Skeletal muscle tissue (tissue), 4 donors: ENCODE data around the gene FOXF1. TPM values are rescaled to one million over a fixed set of nuclear protein-coding genes. Genes with fewer than 3 reads are reported as not detected.

Source experiments
- H3K27ac ChIP-seq: one replicate; pipeline ENCODE4 v1.7.0; 2013; ENCODE audit warnings: mild to moderate bottlenecking, low read depth, low read length, inconsistent platforms
- H3K27me3 ChIP-seq, 3 donors: one replicate each; pipeline ENCODE4 v1.7.0; 2013; ENCODE audit warnings: low read length in 3 of 3; ENCODE audit not compliant: control insufficient read depth in 3 of 3, insufficient read depth in 3 of 3
- H3K36me3 ChIP-seq, 3 donors: one replicate each; pipeline ENCODE4 v1.7.0; 2013; ENCODE audit warnings: low read length in 3 of 3; ENCODE audit not compliant: control insufficient read depth in 3 of 3, insufficient read depth in 3 of 3
- H3K4me1 ChIP-seq, 3 donors: one replicate each; pipeline ENCODE4 v1.7.0; 2013; ENCODE audit warnings: low read length in 3 of 3, mild to moderate bottlenecking in 3 of 3; ENCODE audit not compliant: control insufficient read depth in 3 of 3, insufficient read depth in 3 of 3
- H3K4me3 ChIP-seq, 3 donors: one replicate each; pipeline ENCODE4 v1.7.0; 2013; ENCODE audit warnings: low read length in 3 of 3
- H3K9ac ChIP-seq, 3 donors: one replicate each; pipeline ENCODE4 v1.7.0; 2013; ENCODE audit warnings: low read length in 3 of 3, mild to moderate bottlenecking in 3 of 3, moderate library complexity in 2 of 3, low read depth in 1 of 3
- H3K9me3 ChIP-seq, 3 donors: one replicate each; pipeline ENCODE4 v1.7.0; 2013; ENCODE audit warnings: low read length in 3 of 3; ENCODE audit not compliant: control insufficient read depth in 3 of 3
- total RNA-seq: library from RNA; depleted of rRNA; stranded (reverse); fragments of >200 nt; gene quantifications from one replicate; pipeline ENCODE4 v1.2.3, GENCODE V29; 2014
- donor health status: Osteomylitis.

Gene FOXF1
- total RNA-seq, 1 donor from 2014 or later = not detected

GRCh38 chr16:86516623-86517003 lies 6.3 kb downstream of the FOXF1 start:
- Histone ChIP-seq H3K27me3 (peaks cover 92 to 97% (median 93%) of the 10 kb centered on the region in 3 donors), H3K4me3 (no peak overlapping the region), H3K9ac (no peak overlapping the region), H3K4me1 (peaks cover 5 to 18% (median 17%) of the 10 kb centered on the region in 3 donors), H3K9me3 (no peaks in the 10 kb centered on the region), H3K27ac (no peak overlapping the region), H3K36me3 (no peaks in the 10 kb centered on the region)

- peaks cover 92 to 97% (median 94%) of the 10 kb centered on the region in 3 donors for H3K27me3 ChIP-seq
- H3K9ac ChIP-seq = no peak overlapping the region
- H3K4me3 ChIP-seq = no peak overlapping the region
- no peaks in the 10 kb centered on the region for H3K36me3 ChIP-seq
- H3K4me1 ChIP-seq = peaks cover 5 to 18% (median 16%) of the 10 kb centered on the region in 3 donors
- no peak overlapping the region for H3K27ac ChIP-seq
- no peaks in the 10 kb centered on the region for H3K9me3 ChIP-seq
These were observed 6.7 kb downstream of the FOXF1 start for GRCh38 chr16:86517033-86517432.

- no peaks in the 10 kb centered on the region for H3K9me3 ChIP-seq
- H3K4me1 ChIP-seq = peaks cover 5 to 18% (median 16%) of the 10 kb centered on the region in 3 donors
- no peak overlapping the region for H3K9ac ChIP-seq
- H3K4me3 ChIP-seq = no peak overlapping the region
- H3K27ac ChIP-seq = no peak overlapping the region
- peaks cover 93 to 97% (median 94%) of the 10 kb centered on the region in 3 donors for H3K27me3 ChIP-seq
- no peaks in the 10 kb centered on the region for H3K36me3 ChIP-seq
These were observed 7.4 kb downstream of the FOXF1 start for GRCh38 chr16:86517652-86518258.

GRCh38 chr16:86519007-86519648 lies 8.8 kb downstream of the FOXF1 start:
- H3K36me3 ChIP-seq = no peaks in the 10 kb centered on the region
- H3K27me3 ChIP-seq = peaks cover 92 to 95% (median 93%) of the 10 kb centered on the region in 3 donors
- no peaks in the 10 kb centered on the region for H3K9me3 ChIP-seq
- no peak overlapping the region for H3K27ac ChIP-seq
- peaks cover 10 to 18% (median 16%) of the 10 kb centered on the region in 3 donors for H3K4me1 ChIP-seq
- no peak overlapping the region for H3K9ac ChIP-seq
- H3K4me3 ChIP-seq = no peak overlapping the region

GRCh38 chr16:86519649-86520316 lies 9.5 kb downstream of the FOXF1 start:
- Histone ChIP-seq H3K27ac (no peak overlapping the region), H3K9ac (no peak overlapping the region), H3K27me3 (peaks cover 86 to 94% (median 90%) of the 10 kb centered on the region in 3 donors), H3K9me3 (no peaks in the 10 kb centered on the region), H3K4me3 (no peak overlapping the region), H3K4me1 (peaks cover 10 to 18% (median 16%) of the 10 kb centered on the region in 3 donors), H3K36me3 (no peaks in the 10 kb centered on the region)

GRCh38 chr16:86520317-86521210 lies 10.2 kb downstream of the FOXF1 start:
- H3K36me3 ChIP-seq = no peaks in the 10 kb centered on the region
- H3K4me3 ChIP-seq = no peak overlapping the region
- H3K9me3 ChIP-seq = no peaks in the 10 kb centered on the region
- H3K27ac ChIP-seq = no peak overlapping the region
- H3K4me1 ChIP-seq = peaks cover 10 to 15% (median 12%) of the 10 kb centered on the region in 3 donors
- peaks cover 78 to 88% (median 82%) of the 10 kb centered on the region in 3 donors for H3K27me3 ChIP-seq
- no peak overlapping the region for H3K9ac ChIP-seq

- no peak overlapping the region for H3K9ac ChIP-seq
- H3K4me1 ChIP-seq = peaks cover 5 to 9% (median 6%) of the 10 kb centered on the region in 3 donors
- H3K4me3 ChIP-seq = no peak overlapping the region
- no peaks in the 10 kb centered on the region for H3K9me3 ChIP-seq
- H3K27me3 ChIP-seq = peaks cover 69 to 82% (median 73%) of the 10 kb centered on the region in 3 donors
- no peaks in the 10 kb centered on the region for H3K36me3 ChIP-seq
- H3K27ac ChIP-seq = no peak overlapping the region
These were observed 11.2 kb downstream of the FOXF1 start for GRCh38 chr16:86521236-86522197.

- Histone ChIP-seq H3K4me1 (peaks cover 5 to 9% (median 6%) of the 10 kb centered on the region in 3 donors), H3K9me3 (no peaks in the 10 kb centered on the region), H3K36me3 (no peaks in the 10 kb centered on the region), H3K27ac (no peak overlapping the region), H3K4me3 (no peak overlapping the region), H3K27me3 (peaks cover 58 to 71% (median 62%) of the 10 kb centered on the region in 3 donors), H3K9ac (no peak overlapping the region)
These were observed 12.3 kb downstream of the FOXF1 start for GRCh38 chr16:86522634-86523033.
